ENCODE data around the gene CSF1. TPM values are rescaled to one million over a fixed set of nuclear protein-coding genes. Genes with fewer than 3 reads are reported as not detected.
A peak's percentile ranks its signal among the peaks of the same experiment; 100 is the strongest.

The CSF1 gene
- total and polyA plus RNA-seq, 2 of the 13 experiments (the other 11 are each of a cell fraction or from before 2014, with no cell fraction given), result 4.6 to 13.3 TPM

GRCh38 chr1:109910123-109910962 is at the start of gene CSF1 (continued):
- TF ChIP-seq ZBTB40 (IDR thresholded peaks at IDR 0.05) (no peak), ZBTB40 (CRISPR knock-in tag; IDR thresholded peaks at IDR 0.05) (0 out of 2 replicates have a peak, but pooled peaks have one; percentile 18), MYPOP (CRISPR knock-in tag; IDR thresholded peaks at IDR 0.05) (0 out of 2 replicates have a peak, but pooled peaks have one; percentile 35), THYN1 (CRISPR knock-in tag; IDR thresholded peaks at IDR 0.05; ENCODE audit: borderline replicate concordance, low read depth) (no peak), ZBTB38 (CRISPR knock-in tag; IDR thresholded peaks at IDR 0.05) (no peak), ZNF576 (CRISPR knock-in tag; IDR thresholded peaks at IDR 0.05) (no peak), ZBTB42 (CRISPR knock-in tag; IDR thresholded peaks at IDR 0.05) (no peak; the same call in 1 of the 2 replicates), REST (IDR thresholded peaks at IDR 0.05; ENCODE audit: borderline replicate concordance in 1 of 2, low read depth in 1 of 2, low read length in 2 of 2) (no peak), ZMYM4 (CRISPR knock-in tag; IDR thresholded peaks at IDR 0.05) (no peak), FOXA1 (IDR thresholded peaks at IDR 0.05) (no peak), FOXA1 (CRISPR knock-in tag; IDR thresholded peaks at IDR 0.05) (no peak), MED13 (CRISPR knock-in tag; IDR thresholded peaks at IDR 0.05) (no peak), TBX2 (CRISPR knock-in tag; IDR thresholded peaks at IDR 0.05; ENCODE audit: borderline replicate concordance) (no peak), FOXC1 (CRISPR knock-in tag; IDR thresholded peaks at IDR 0.05; ENCODE audit: borderline replicate concordance) (peak; percentile 52; the same call in 1 of the 2 replicates), ZNF775 (CRISPR knock-in tag; IDR thresholded peaks at IDR 0.05; ENCODE audit: borderline replicate concordance) (no peak)

Measured in HepG2 (cell line).